OCI-LY7 (cell line): ENCODE measurements around the gene VNN1.

Experiments
- CTCF ChIP-seq: fragments of 200-600 bp; sonication (generic); conservative IDR thresholded peaks from 2 replicates; pipeline ENCODE4 v1.5.1; 2014; ENCODE audit warnings: mild to moderate bottlenecking, antibody characterized with exemption, low read length, moderate library complexity, mixed read lengths
- EZH2phosphoT487 ChIP-seq: fragments of 200-600 bp; sonication (generic); IDR thresholded peaks from 2 replicates; pipeline ENCODE4 v1.6.1; 2018; ENCODE audit warnings: low read depth, borderline replicate concordance, mild to moderate bottlenecking, mixed run types, antibody characterized with exemption, low read length, moderate library complexity, mixed read lengths

GRCh38 chr6:132663661-132664060, 50.2 kb downstream of the VNN1 start:
- TF ChIP-seq CTCF: no peak
- TF ChIP-seq EZH2phosphoT487: no peak
